HG03432 (cell line): ENCODE measurements around the gene SNRNP25.

Experiments used
- ATAC-seq: cut with Tn5 transposase; IDR thresholded peaks from one replicate; pipeline ENCODE4 v1.9.1; 2021; ENCODE audit warnings: mild to moderate bottlenecking, moderate library complexity; ENCODE audit not compliant: unreplicated experiment

SNRNP25 gene

GRCh38 chr16:76535-77272, 23.1 kb downstream of the SNRNP25 start:
- ATAC-seq = no peak

DNA sequence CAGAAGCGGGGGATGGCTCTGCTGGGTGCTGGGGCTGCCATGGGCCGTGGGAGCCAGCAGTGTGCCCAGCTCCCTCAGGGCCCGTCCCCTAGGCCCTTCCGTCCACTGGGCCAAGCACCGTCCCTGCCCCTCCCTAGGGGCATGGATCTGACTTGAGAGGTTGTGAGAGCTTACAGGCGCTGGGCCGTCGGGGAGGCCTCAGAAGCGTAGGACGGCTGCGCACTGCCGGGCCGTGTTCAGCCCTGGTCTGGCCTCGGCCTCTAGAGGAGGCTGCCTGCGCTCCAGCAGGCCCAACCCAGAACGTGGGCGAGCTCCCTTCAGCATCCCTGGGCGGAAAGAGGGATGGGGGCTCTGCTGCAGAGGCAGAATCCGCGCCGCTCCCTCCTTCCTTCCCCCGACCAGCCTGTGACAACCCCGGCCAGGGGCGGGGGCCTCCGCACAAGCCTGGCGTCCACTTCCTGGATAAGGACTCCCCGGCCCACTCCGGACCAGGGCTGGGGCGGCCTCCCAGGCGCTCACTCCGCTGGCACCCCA, 23.7 kb downstream of the SNRNP25 start:
- ATAC-seq = peak; percentile 31

DNA sequence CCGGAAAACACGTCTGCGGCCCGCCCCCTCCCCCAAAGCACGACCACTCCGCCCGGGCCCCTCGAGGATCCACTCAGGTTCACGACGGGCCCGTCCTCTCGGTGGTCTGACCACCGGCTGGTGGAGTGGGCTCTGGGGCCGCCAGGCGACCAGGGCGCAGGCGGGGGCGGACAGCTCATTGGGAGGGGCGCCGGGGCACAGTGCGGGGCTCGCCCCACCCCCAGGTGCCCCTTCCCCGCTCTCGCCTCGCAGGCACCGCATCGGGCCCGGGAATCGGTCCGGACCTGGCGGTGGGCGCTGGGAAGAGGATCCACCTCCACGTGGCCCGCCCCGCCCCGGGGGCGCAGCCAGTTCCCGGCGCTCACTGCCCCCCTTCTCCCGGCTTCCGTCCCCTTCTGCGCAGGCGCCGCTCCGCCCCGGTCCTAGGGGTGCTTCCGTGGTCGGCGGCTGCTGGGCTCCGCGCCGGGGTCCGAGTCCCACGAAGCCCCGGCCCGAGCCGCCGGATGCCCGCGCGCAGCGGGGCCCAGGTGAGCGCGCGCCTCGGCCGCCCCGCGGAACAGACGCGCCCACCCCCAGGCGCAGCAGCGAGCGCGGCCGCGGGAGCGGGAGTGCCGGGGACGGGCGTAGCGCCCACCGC, 24.3 kb downstream of the SNRNP25 start, which contains the start of gene MPG:
Gene MPG (plus strand): TSS at position 419 of the 637 bp plus-strand sequence. CDS start 85 bp downstream, at position 504.
- peak; percentile 67 for ATAC-seq

- peak; percentile 11 for ATAC-seq
Measured at GRCh38 chr16:78444-79150, 25.0 kb downstream of the SNRNP25 start.

- no peak for ATAC-seq
Measured at GRCh38 chr16:79151-80054, 25.8 kb downstream of the SNRNP25 start.

- ATAC-seq = no peak
Measured at GRCh38 chr16:83060-83603, 29.5 kb downstream of the SNRNP25 start.

- no peak for ATAC-seq
Measured at GRCh38 chr16:83781-84615, 30.4 kb downstream of the SNRNP25 start.

DNA sequence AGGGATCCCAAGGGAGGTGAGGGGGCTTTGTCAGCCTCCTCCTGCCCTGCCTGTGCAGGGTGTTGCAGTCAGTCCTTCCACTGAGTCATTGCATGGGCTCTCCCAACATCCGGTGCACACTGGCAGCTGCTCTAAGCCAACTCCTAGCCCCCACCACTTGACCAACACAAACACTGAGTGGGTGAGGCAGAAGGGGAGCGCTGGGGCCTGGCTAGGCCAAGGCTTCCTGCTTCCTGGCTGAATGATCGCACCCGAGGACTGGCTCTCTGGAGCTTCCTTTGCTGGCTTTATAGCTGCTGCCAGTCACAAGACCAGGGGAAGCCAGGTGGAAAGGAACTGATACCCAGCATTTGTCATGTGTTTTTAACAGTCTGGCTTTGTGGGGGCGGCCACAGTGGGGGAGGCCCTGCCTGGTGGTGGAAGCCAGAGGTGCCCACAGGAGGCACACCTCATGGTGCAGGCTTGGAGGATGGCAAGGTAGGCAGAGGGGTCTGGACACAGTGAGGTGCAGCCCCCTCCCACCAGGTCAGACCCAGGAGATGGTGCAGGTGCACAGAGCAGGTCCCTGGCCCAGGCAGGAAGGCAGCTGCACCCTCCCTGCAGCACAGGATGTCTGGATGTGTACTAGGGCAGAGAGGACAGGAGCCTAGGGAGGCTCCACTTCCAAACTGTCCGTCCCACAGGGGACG, 31.2 kb downstream of the SNRNP25 start:
- peak; percentile 72 for ATAC-seq

DNA sequence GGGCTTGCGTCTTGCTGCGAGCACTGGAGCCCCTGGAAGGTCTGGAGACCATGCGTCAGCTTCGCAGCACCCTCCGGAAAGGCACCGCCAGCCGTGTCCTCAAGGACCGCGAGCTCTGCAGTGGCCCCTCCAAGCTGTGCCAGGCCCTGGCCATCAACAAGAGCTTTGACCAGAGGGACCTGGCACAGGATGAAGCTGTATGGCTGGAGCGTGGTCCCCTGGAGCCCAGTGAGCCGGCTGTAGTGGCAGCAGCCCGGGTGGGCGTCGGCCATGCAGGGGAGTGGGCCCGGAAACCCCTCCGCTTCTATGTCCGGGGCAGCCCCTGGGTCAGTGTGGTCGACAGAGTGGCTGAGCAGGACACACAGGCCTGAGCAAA, 31.8 kb downstream of the SNRNP25 start:
- ATAC-seq = no peak

- ATAC-seq = no peak
Measured at GRCh38 chr16:85865-86264, 32.2 kb downstream of the SNRNP25 start.

GRCh38 chr16:86483-86952, 32.9 kb downstream of the SNRNP25 start:
- no peak for ATAC-seq

GRCh38 chr16:88613-89012, 35.0 kb downstream of the SNRNP25 start:
- ATAC-seq = no peak

DNA sequence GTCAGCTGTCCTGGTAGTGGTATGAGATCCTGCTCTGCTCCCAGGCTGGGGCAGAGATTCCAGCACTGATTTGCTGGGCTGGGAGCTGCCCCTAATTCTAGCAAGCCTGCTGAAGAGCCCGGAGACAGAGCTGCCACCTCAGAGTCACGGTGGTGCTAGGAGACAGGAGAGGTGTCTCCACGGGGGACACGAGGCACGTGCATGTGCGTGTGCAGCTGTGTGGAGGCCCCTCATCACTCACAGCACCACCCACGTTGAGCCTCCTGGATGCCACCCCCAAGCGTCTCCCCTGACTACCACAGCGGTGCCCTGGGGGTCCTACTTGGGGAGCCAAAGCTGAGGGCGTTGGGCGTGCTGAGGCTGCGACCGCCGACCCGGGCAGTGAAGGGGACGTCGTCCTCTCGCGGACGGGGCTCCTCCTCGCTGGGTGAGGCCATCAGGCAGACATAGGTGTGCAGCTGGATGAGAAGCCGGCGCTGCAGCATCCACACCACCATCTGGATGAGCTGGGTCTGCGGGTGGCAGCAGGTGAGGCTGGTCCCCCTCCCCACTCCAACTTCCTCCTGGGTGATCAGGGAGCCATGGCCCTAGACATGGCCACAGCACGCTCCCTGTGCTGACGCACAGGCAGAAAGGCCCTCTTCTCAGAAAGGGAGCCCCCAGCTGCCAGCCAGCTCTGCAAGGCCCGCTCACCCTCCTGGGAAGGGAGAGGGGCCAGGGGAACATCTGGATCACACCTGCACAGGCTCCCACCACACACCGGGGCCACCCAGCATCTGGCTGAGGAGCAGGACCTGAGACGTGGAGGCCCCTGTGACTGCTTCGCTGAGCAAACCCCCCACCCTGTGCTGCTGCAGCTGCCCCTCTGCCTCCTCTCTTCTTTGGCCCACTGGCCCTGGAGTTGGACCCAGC, 36.0 kb downstream of the SNRNP25 start:
- no peak for ATAC-seq

- no peak for ATAC-seq
Measured at GRCh38 chr16:91484-91883, 37.9 kb downstream of the SNRNP25 start.

- no peak for ATAC-seq
Measured at GRCh38 chr16:92431-93339, 39.1 kb downstream of the SNRNP25 start.

DNA sequence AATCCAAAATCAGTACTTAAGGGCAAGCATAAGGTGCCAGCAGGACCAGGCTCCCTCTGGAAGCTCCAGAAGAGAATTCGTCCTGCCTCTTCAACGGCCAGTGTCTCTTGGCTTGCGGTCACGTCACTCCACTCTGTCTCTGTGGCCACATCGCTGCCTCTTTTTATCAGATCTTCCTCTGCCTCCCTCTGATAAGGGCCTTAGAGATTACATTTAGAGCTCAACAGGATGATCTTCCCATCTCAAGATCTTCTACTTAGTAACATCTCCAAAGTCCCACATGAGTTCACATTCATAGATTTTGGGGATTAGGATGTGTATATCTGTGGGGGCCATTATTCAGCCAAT, 41.3 kb downstream of the SNRNP25 start:
- ATAC-seq = no peak

DNA sequence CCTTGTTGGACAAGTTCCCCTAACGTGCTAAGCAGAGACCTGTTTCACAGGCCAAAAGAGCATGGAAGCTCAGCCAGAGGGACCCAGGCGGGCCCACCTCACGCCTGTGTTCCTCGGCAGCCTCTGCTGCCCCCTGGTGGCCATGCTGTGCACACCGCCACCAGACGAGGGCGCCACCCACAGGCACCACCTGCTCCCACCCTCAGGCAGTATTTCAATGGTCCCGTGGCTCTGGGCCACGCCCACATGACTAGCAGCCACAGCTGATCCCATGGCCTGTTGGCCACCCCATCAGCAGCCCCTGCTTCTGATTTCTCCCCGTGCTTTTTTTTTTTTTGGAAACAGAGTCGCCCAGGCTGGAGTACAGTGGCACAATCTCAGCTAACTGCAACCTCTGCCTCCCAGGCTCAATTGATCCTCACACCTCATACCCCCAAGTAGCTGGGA, 43.3 kb downstream of the SNRNP25 start:
- peak; percentile 73 for ATAC-seq
